ENCODE results near the gene PPP1R16B. TPM values are rescaled to one million over a fixed set of nuclear protein-coding genes. Genes with fewer than 3 reads are reported as not detected.
A peak's percentile ranks its signal among the peaks of the same experiment; 100 is the strongest.

Gene PPP1R16B
- total RNA-seq, 4 donors from 2014 or later = 0.72 to 3.0 (median 1.4) TPM

- WGBS, 2 donors = 0 to 1% methylated on average over 20 to 55 of the region's 70 CpGs
- intact Hi-C loops (cut with DNase I; ENCODE audit: low total_unique reads) = no loop called here
- peak within 1 kb of the TSS; percentile 71 for H3K4me3 ChIP-seq (ENCODE audit: low read depth, poor library complexity, severe bottlenecking)
- peak in 1 of 3 donors; percentile 9 for TF ChIP-seq CTCF (IDR thresholded peaks at IDR 0.05)
- no peak for TF ChIP-seq POLR2A (IDR thresholded peaks at IDR 0.05)
- peak; percentile 97 to 100 for DNase-seq (ENCODE audit: low spot score in 2 of 2)
Measured at GRCh38 chr20:38962044-38962927, 156.8 kb downstream of the PPP1R16B start, which contains the start of gene DHX35. Gene DHX35 (plus strand): TSS chr20:38962344. CDS start chr20:38962368, 24 bp downstream.

GRCh38 chr20:38962928-38963401 lies 157.5 kb downstream of the PPP1R16B start:
- no peak for DNase-seq (ENCODE audit: low spot score in 2 of 2)
- TF ChIP-seq POLR2A (IDR thresholded peaks at IDR 0.05) = no peak
- no peak for TF ChIP-seq CTCF (IDR thresholded peaks at IDR 0.05)
- intact Hi-C loops (cut with DNase I; ENCODE audit: low total_unique reads) = no loop called here
- WGBS, 2 donors = 3 to 11% methylated on average over 5 of the region's 5 CpGs
- peak overlapping the region; percentile 71 for H3K4me3 ChIP-seq (ENCODE audit: low read depth, poor library complexity, severe bottlenecking)

DNA sequence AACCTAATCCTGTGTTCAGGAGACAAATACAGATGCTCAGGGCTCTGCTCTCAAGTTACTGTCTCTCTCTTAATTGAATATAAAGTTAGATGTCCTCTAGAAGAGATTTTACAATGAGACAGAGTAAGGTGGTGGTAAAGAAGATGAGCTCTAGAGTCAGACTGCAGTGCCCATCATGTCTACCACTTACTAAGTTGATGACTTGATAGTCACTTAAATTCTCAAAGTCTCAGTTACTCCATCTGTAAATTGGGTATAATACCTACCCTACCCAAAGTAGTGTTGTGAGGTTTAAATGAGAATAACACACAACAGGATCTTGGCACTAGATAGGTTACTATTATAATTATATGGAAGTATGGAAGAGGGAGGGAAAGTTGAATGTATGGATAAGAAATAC lies 158.2 kb downstream of the PPP1R16B start:
- no peak overlapping the region for H3K4me3 ChIP-seq (ENCODE audit: low read depth, poor library complexity, severe bottlenecking)
- TF ChIP-seq POLR2A (IDR thresholded peaks at IDR 0.05) (no peak), CTCF (IDR thresholded peaks at IDR 0.05) (no peak)
- DNase-seq (ENCODE audit: low spot score in 2 of 2) = no peak
- intact Hi-C loops (cut with DNase I; ENCODE audit: low total_unique reads) = no loop called here

DNA sequence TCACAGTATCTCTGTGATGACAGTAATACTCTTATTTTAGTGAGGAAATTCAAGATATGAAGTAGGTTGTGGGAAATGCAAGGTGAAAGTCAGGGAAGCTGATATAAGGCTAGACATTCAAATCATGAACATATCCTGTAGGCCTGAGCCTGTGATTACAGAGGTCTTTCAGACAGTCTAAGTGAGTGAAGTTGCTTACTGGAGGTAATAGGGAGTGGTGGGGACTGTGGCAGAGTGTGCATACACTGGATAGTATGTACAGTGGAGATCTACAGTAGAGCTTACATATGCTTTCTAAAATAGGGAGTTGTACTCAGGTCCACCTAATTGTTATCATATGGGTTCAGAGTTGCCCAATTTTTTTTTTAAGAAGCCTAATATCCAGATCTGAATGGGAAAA lies 159.8 kb downstream of the PPP1R16B start:
- no peak for TF ChIP-seq POLR2A (IDR thresholded peaks at IDR 0.05)
- TF ChIP-seq CTCF (IDR thresholded peaks at IDR 0.05) = no peak
- DNase-seq (ENCODE audit: low spot score in 2 of 2) = no peak
- no peak overlapping the region for H3K4me3 ChIP-seq (ENCODE audit: low read depth, poor library complexity, severe bottlenecking)
- intact Hi-C loops (cut with DNase I; ENCODE audit: low total_unique reads) = no loop called here

- TF ChIP-seq POLR2A (IDR thresholded peaks at IDR 0.05) = no peak
- TF ChIP-seq CTCF (IDR thresholded peaks at IDR 0.05) = no peak
- 87% methylated on average over 6 of the region's 6 CpGs for WGBS, 2 donors
- no peak overlapping the region for H3K4me3 ChIP-seq (ENCODE audit: low read depth, poor library complexity, severe bottlenecking)
- intact Hi-C loops (cut with DNase I; ENCODE audit: low total_unique reads) = no loop called here
- no peak for DNase-seq (ENCODE audit: low spot score in 2 of 2)
Measured at GRCh38 chr20:38968090-38968489, 162.6 kb downstream of the PPP1R16B start.
